ENCODE measurements around the gene TPTE.
"Not testable (repeated sequence)": the region's sequence is repeated elsewhere in the genome, so short reads cannot be mapped to it uniquely, and the experiment has no call there.

DNA sequence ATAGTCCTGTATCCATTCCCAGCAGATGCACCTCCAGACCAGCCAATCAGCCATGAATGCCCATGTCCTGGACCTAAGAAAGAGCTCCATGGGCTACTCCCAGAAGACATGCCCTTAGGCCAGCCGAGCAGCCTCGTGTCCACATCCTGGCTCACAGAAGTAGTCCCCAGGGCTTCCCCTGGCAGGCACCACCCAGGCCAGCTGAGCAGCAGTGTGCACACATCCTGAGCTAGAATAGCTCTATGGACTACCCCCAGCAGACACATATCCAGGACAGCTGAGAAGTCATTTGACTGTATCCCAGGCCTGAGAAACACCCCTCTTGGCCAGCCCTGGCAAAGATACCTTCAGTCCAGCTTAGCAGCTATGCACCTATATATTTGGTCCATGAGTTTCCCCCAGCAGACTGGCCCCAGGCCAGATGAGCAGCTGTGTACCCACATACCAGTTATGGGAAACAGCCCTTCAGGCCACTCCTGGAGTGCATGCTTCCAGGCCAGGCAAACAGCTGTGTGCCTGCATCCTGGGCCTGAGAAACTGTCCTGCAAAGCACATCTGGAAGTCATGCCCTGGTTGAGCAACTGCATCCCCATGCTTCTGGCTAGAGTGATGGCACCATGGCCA, 27.1 kb downstream of the TPTE start:
- TF ChIP-seq, protein P1, sequence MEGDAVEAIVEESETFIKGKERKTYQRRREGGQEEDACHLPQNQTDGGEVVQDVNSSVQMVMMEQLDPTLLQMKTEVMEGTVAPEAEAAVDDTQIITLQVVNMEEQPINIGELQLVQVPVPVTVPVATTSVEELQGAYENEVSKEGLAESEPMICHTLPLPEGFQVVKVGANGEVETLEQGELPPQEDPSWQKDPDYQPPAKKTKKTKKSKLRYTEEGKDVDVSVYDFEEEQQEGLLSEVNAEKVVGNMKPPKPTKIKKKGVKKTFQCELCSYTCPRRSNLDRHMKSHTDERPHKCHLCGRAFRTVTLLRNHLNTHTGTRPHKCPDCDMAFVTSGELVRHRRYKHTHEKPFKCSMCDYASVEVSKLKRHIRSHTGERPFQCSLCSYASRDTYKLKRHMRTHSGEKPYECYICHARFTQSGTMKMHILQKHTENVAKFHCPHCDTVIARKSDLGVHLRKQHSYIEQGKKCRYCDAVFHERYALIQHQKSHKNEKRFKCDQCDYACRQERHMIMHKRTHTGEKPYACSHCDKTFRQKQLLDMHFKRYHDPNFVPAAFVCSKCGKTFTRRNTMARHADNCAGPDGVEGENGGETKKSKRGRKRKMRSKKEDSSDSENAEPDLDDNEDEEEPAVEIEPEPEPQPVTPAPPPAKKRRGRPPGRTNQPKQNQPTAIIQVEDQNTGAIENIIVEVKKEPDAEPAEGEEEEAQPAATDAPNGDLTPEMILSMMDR (IDR thresholded peaks at IDR 0.05; ENCODE audit: insufficient read depth, low read length), result not testable (repeated sequence)
- TF ChIP-seq GABPA (IDR thresholded peaks at IDR 0.05; ENCODE audit: low read depth); POLR2AphosphoS5 (IDR thresholded peaks at IDR 0.05; ENCODE audit: low read depth); SPI1 (IDR thresholded peaks at IDR 0.05; ENCODE audit: borderline replicate concordance, low read depth): not testable (repeated sequence)
- TF ChIP-seq, protein P2, sequence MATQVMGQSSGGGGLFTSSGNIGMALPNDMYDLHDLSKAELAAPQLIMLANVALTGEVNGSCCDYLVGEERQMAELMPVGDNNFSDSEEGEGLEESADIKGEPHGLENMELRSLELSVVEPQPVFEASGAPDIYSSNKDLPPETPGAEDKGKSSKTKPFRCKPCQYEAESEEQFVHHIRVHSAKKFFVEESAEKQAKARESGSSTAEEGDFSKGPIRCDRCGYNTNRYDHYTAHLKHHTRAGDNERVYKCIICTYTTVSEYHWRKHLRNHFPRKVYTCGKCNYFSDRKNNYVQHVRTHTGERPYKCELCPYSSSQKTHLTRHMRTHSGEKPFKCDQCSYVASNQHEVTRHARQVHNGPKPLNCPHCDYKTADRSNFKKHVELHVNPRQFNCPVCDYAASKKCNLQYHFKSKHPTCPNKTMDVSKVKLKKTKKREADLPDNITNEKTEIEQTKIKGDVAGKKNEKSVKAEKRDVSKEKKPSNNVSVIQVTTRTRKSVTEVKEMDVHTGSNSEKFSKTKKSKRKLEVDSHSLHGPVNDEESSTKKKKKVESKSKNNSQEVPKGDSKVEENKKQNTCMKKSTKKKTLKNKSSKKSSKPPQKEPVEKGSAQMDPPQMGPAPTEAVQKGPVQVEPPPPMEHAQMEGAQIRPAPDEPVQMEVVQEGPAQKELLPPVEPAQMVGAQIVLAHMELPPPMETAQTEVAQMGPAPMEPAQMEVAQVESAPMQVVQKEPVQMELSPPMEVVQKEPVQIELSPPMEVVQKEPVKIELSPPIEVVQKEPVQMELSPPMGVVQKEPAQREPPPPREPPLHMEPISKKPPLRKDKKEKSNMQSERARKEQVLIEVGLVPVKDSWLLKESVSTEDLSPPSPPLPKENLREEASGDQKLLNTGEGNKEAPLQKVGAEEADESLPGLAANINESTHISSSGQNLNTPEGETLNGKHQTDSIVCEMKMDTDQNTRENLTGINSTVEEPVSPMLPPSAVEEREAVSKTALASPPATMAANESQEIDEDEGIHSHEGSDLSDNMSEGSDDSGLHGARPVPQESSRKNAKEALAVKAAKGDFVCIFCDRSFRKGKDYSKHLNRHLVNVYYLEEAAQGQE (IDR thresholded peaks at IDR 0.05; ENCODE audit: insufficient replicate concordance, low read depth), result not testable (repeated sequence)
